ENCODE measurements around the gene TMEM212.
"Not testable (repeated sequence)": the region's sequence is repeated elsewhere in the genome, so short reads cannot be mapped to it uniquely, and the experiment has no call there.

The TMEM212 gene

GRCh38 chr3:171811913-171812335 is 31.2 kb upstream of the TMEM212 start:
- no peak overlapping the region for H3K4me3 ChIP-seq (ENCODE audit: low read length)
- DNase-seq (ENCODE audit: low read depth, low spot score) = no peak

- no peak overlapping the region for H3K4me3 ChIP-seq (ENCODE audit: low read length)
- DNase-seq (ENCODE audit: low read depth, low spot score) = no peak
These were observed 30.3 kb upstream of the TMEM212 start for GRCh38 chr3:171812811-171813210.

- no peak for DNase-seq (ENCODE audit: low read depth, low spot score)
These were observed 29.8 kb upstream of the TMEM212 start for GRCh38 chr3:171813278-171813896.

GRCh38 chr3:171813897-171814460 is 29.2 kb upstream of the TMEM212 start:
- DNase-seq (ENCODE audit: low read depth, low spot score) = peak; percentile 9
- no peak overlapping the region for H3K4me3 ChIP-seq (ENCODE audit: low read length)

More at GRCh38 chr3:171813278-171813896, 29.8 kb upstream of the TMEM212 start:
- no peak overlapping the region for H3K4me3 ChIP-seq (ENCODE audit: low read length)

GRCh38 chr3:171814662-171815061 is 28.5 kb upstream of the TMEM212 start:
- not testable (repeated sequence) for DNase-seq (ENCODE audit: low read depth, low spot score); H3K4me3 ChIP-seq (ENCODE audit: low read length)

GRCh38 chr3:171815973-171816595 is 27.1 kb upstream of the TMEM212 start:
- H3K4me3 ChIP-seq (ENCODE audit: low read length) = no peak overlapping the region
- DNase-seq (ENCODE audit: low read depth, low spot score) = no peak

- H3K4me3 ChIP-seq (ENCODE audit: low read length) = no peak overlapping the region
- no peak for DNase-seq (ENCODE audit: low read depth, low spot score)
These were observed 25.9 kb upstream of the TMEM212 start for GRCh38 chr3:171817074-171817800.

- DNase-seq (ENCODE audit: low read depth, low spot score) = no peak
- no peak overlapping the region for H3K4me3 ChIP-seq (ENCODE audit: low read length)
These were observed 22.1 kb upstream of the TMEM212 start for GRCh38 chr3:171821044-171821443.

- H3K4me3 ChIP-seq (ENCODE audit: low read length) = no peak overlapping the region
- no peak for DNase-seq (ENCODE audit: low read depth, low spot score)
These were observed 21.3 kb upstream of the TMEM212 start for GRCh38 chr3:171821778-171822358.

GRCh38 chr3:171822431-171823106 is 20.6 kb upstream of the TMEM212 start:
- DNase-seq (ENCODE audit: low read depth, low spot score) = no peak
- H3K4me3 ChIP-seq (ENCODE audit: low read length) = no peak overlapping the region

GRCh38 chr3:171824116-171824515 is 19.0 kb upstream of the TMEM212 start:
- DNase-seq (ENCODE audit: low read depth, low spot score) = no peak
- no peak overlapping the region for H3K4me3 ChIP-seq (ENCODE audit: low read length)

GRCh38 chr3:171824824-171825221 is 18.3 kb upstream of the TMEM212 start:
- DNase-seq (ENCODE audit: low read depth, low spot score) = no peak

GRCh38 chr3:171825222-171825828 is 17.8 kb upstream of the TMEM212 start:
- DNase-seq (ENCODE audit: low read depth, low spot score) = no peak

More at GRCh38 chr3:171824824-171825221, 18.3 kb upstream of the TMEM212 start:
- H3K4me3 ChIP-seq (ENCODE audit: low read length) = no peak overlapping the region

GRCh38 chr3:171827385-171827784 is 15.8 kb upstream of the TMEM212 start:
- no peak overlapping the region for H3K4me3 ChIP-seq (ENCODE audit: low read length)
- no peak for DNase-seq (ENCODE audit: low read depth, low spot score)

More at GRCh38 chr3:171825222-171825828, 17.8 kb upstream of the TMEM212 start:
- no peak overlapping the region for H3K4me3 ChIP-seq (ENCODE audit: low read length)

GRCh38 chr3:171827836-171828458 is 15.2 kb upstream of the TMEM212 start:
- no peak for DNase-seq (ENCODE audit: low read depth, low spot score)
- H3K4me3 ChIP-seq (ENCODE audit: low read length) = no peak overlapping the region

GRCh38 chr3:171828902-171829770 is 14.0 kb upstream of the TMEM212 start:
- H3K4me3 ChIP-seq (ENCODE audit: low read length) = no peak overlapping the region
- no peak for DNase-seq (ENCODE audit: low read depth, low spot score)

GRCh38 chr3:171829841-171830517 is 13.2 kb upstream of the TMEM212 start:
- DNase-seq (ENCODE audit: low read depth, low spot score) = no peak
- no peak overlapping the region for H3K4me3 ChIP-seq (ENCODE audit: low read length)
